CD4-positive, alpha-beta T cell (primary cell): Measurements from ENCODE around the gene FAM209B. TPM values are rescaled to one million over a fixed set of nuclear protein-coding genes. Genes with fewer than 3 reads are reported as not detected.

Source experiments
- ATAC-seq: fragments of 200-7000 bp; cut with Tn5 transposase; one replicate; pipeline ENCODE4 v1.10.0; 2022; ENCODE audit warnings: mild to moderate bottlenecking; ENCODE audit not compliant: poor library complexity
- CTCF ChIA-PET: fragments of 350-600 bp; sonication (Branson Sonifier 250); formaldehyde crosslinking; loops from one replicate; lab custom pipeline; 2021; ENCODE audit warnings: antibody characterized with exemption, inconsistent platforms; lab: Charles Lee
- POLR2A ChIA-PET: fragments of 350-600 bp; sonication (Branson Sonifier 250); formaldehyde crosslinking; loops from one replicate; lab custom pipeline; 2021; ENCODE audit warnings: antibody characterized with exemption, inconsistent platforms; lab: Charles Lee
- DNase-seq, 14 experiments: peaks; one replicate each; pipeline ENCODE4 v3.0.0-alpha.2; 2013 to 2020; ENCODE audit warnings: mixed read lengths in 2 of 14
- H3K27ac ChIP-seq, 2 donors: one replicate each; pipeline versions ENCODE4 v1.5.1 to v1.7.0; 2013; ENCODE audit warnings: low read length in 2 of 2, low read depth in 1 of 2, mild to moderate bottlenecking in 1 of 2
- H3K27me3 ChIP-seq, 2 experiments: 1 replicate in 1 of 2; 2 replicates in 1 of 2; pipeline versions ENCODE4 v1.6.1 to v1.7.0; 2013; ENCODE audit warnings: low read length in 2 of 2, control low read depth in 1 of 2, mild to moderate bottlenecking in 1 of 2, moderate library complexity in 1 of 2; ENCODE audit not compliant: insufficient read depth in 2 of 2, control insufficient read depth in 1 of 2
- H3K36me3 ChIP-seq: one replicate; pipeline ENCODE4 v1.6.1; 2013; ENCODE audit warnings: low read length, control low read depth; ENCODE audit not compliant: insufficient read depth
- H3K4me1 ChIP-seq: one replicate; pipeline ENCODE4 v1.6.1; 2013; ENCODE audit warnings: low read length, control low read depth; ENCODE audit not compliant: insufficient read depth
- H3K4me3 ChIP-seq: one replicate; pipeline ENCODE4 v1.5.1; 2013; ENCODE audit warnings: mild to moderate bottlenecking, low read length, moderate library complexity
- H3K9me3 ChIP-seq, 2 experiments: 1 replicate in 1 of 2; 2 replicates in 1 of 2; pipeline versions ENCODE4 v1.6.1 to v1.7.0; 2013; ENCODE audit warnings: low read length in 2 of 2, mild to moderate bottlenecking in 2 of 2, control low read depth in 1 of 2, moderate library complexity in 1 of 2; ENCODE audit not compliant: control insufficient read depth in 1 of 2, insufficient read depth in 1 of 2
- H3K27ac Mint-ChIP-seq: one replicate; pipeline ENCODE4 v1.8.0; 2020; ENCODE audit warnings: mixed read lengths
- H3K27me3 Mint-ChIP-seq: one replicate; pipeline ENCODE4 v1.8.0; 2021; ENCODE audit warnings: mixed read lengths
- H3K36me3 Mint-ChIP-seq: one replicate; pipeline ENCODE4 v1.8.0; 2021; ENCODE audit warnings: low read depth, mixed read lengths
- H3K4me1 Mint-ChIP-seq: one replicate; pipeline ENCODE4 v1.8.0; 2021; ENCODE audit warnings: low read depth, mixed read lengths
- H3K4me3 Mint-ChIP-seq: one replicate; pipeline ENCODE4 v1.8.0; 2020; ENCODE audit warnings: mild to moderate bottlenecking, mixed read lengths
- H3K9me3 Mint-ChIP-seq: one replicate; pipeline ENCODE4 v1.8.0; 2020; ENCODE audit warnings: mixed read lengths
- CTCF ChIP-seq: fragments of 200-600 bp; IDR thresholded peaks from one replicate; pipeline ENCODE4 v1.8.0; 2022; ENCODE audit warnings: antibody characterized with exemption, mild to moderate bottlenecking
- intact Hi-C, 2 experiments: fragments of 100-400 bp; cut with DNase I in 1 of 2; cut with micrococcal nuclease in 1 of 2; formaldehyde crosslinking; loops; one replicate each; pipeline versions ENCODE4 v1.15.1 to v1.9.0; 2023 to 2025; cut with DNase I, micrococcal nuclease
- total RNA-seq, 174 experiments: library from RNA in 2 of 174; stranded (reverse) in 2 of 174; gene quantifications; one replicate each; pipeline ENCODE4 v1.2.3 and lab custom pipeline; 2021 to 2026

FAM209B gene
- total RNA-seq, 2 experiments from 2014 or later = 3.1 to 3.9 TPM

GRCh38 chr20:56566621-56567020 lies 33.6 kb downstream of the FAM209B start:
- ATAC-seq = no peak
- no peak for TF ChIP-seq CTCF
- DNase-seq = no peak
- CTCF ChIA-PET = interaction anchor here (1.1 kb wide), 1 partner anchor 10 kb away, joined by 3 read pairs; no protein-coding TSS in a partner anchor
- no peaks in the 10 kb centered on the region for H3K4me1 Mint-ChIP-seq
- POLR2A ChIA-PET = no interaction called here
- no peak overlapping the region for H3K27ac ChIP-seq
- no peaks in the 10 kb centered on the region for H3K36me3 ChIP-seq
- H3K9me3 ChIP-seq = no peaks in the 10 kb centered on the region
- peaks cover 18% of the 10 kb centered on the region for H3K27me3 Mint-ChIP-seq
- H3K4me3 Mint-ChIP-seq = no peak overlapping the region
- H3K36me3 Mint-ChIP-seq = no peaks in the 10 kb centered on the region
- H3K4me3 ChIP-seq = no peak overlapping the region
- H3K9me3 Mint-ChIP-seq = no peaks in the 10 kb centered on the region
- no peak overlapping the region for H3K27ac Mint-ChIP-seq
- H3K27me3 ChIP-seq = peaks cover 0 to 5% of the 10 kb centered on the region in 2 experiments
- intact Hi-C loops = no loop called here
- H3K4me1 ChIP-seq = no peaks in the 10 kb centered on the region

GRCh38 chr20:56570832-56571231 lies 37.8 kb downstream of the FAM209B start:
- Histone ChIP-seq H3K9me3 (no peaks in the 10 kb centered on the region), H3K27me3 (no peaks in the 10 kb centered on the region), H3K4me1 (no peaks in the 10 kb centered on the region), H3K36me3 (no peaks in the 10 kb centered on the region), H3K27ac (no peak overlapping the region), H3K4me3 (no peak overlapping the region)
- no peak for TF ChIP-seq CTCF
- ATAC-seq (no peak), DNase-seq (no peak)
- Mint-ChIP-seq H3K4me3 (no peak overlapping the region), H3K4me1 (no peaks in the 10 kb centered on the region), H3K27ac (no peak overlapping the region), H3K27me3 (peaks cover 36% of the 10 kb centered on the region), H3K36me3 (no peaks in the 10 kb centered on the region), H3K9me3 (no peaks in the 10 kb centered on the region)
- ChIA-PET CTCF (no interaction called here), POLR2A (no interaction called here)
- intact Hi-C loops = no loop called here

- no peak overlapping the region for H3K27ac ChIP-seq
- intact Hi-C loops = no loop called here
- no peaks in the 10 kb centered on the region for H3K36me3 ChIP-seq
- TF ChIP-seq CTCF = no peak
- POLR2A ChIA-PET = no interaction called here
- Mint-ChIP-seq H3K9me3 (no peaks in the 10 kb centered on the region), H3K36me3 (no peaks in the 10 kb centered on the region), H3K4me1 (no peaks in the 10 kb centered on the region), H3K27ac (no peak overlapping the region), H3K27me3 (peaks cover 42% of the 10 kb centered on the region), H3K4me3 (no peak overlapping the region)
- DNase-seq (no peak), ATAC-seq (no peak)
- H3K27me3 ChIP-seq = no peaks in the 10 kb centered on the region
- CTCF ChIA-PET = no interaction called here
- H3K4me1 ChIP-seq = no peaks in the 10 kb centered on the region
- no peak overlapping the region for H3K4me3 ChIP-seq
- no peaks in the 10 kb centered on the region for H3K9me3 ChIP-seq
These were observed 39.1 kb downstream of the FAM209B start for GRCh38 chr20:56572172-56572571.
